ENCODE results near the gene TEX54. TPM values are rescaled to one million over a fixed set of nuclear protein-coding genes. Genes with fewer than 3 reads are reported as not detected.

Gene TEX54
- total and polyA plus RNA-seq, 2 experiments from 2014 or later = 1.8 TPM; not detected in 1

DNA sequence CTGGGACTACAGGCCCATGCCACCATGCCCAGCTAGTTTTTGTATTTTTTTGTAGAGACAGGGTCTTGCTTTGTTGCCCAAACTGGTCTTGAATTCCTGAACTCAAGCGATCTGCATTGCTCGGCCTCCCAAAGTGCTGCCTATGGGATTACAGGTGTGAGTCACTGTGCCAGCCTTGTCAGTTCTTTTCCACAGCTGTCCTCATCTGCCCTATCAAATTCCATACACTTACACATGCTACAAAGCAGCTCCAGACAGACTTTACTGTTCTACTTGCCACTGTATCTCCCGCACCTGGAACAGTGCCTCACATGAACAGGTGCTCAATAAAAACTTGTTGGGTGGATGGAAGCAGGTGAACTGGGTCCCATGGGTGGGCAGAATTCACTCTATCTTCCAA lies 9.0 kb downstream of the TEX54 start:
- Histone ChIP-seq H3K4me3 (no peak overlapping the region), H3K27me3 (no peaks in the 10 kb centered on the region), H3K27ac (no peak overlapping the region), H3K36me3 (replicated peaks; ENCODE audit: insufficient read depth, low read depth) (peaks cover 8% of the 10 kb centered on the region), H3K9me2 (replicated peaks; ENCODE audit: insufficient read depth) (no peaks in the 10 kb centered on the region), H3K4me1 (ENCODE audit: insufficient read depth) (no peaks in the 10 kb centered on the region), H3K9me3 (ENCODE audit: low read depth) (no peaks in the 10 kb centered on the region), H4K20me1 (ENCODE audit: insufficient read depth, poor library complexity, severe bottlenecking) (peaks cover 1% of the 10 kb centered on the region), H3K4me2 (no peak overlapping the region), H3K79me2 (peaks cover 25% of the 10 kb centered on the region), H2AFZ (no peak overlapping the region)
- TF ChIP-seq EZH2 (IDR thresholded peaks at IDR 0.05; ENCODE audit: borderline replicate concordance) = no peak
- TF ChIP-seq EZH2phosphoT487 (IDR thresholded peaks at IDR 0.05; ENCODE audit: low read depth, severe bottlenecking, unreplicated experiment) = no peak
- TF ChIP-seq, protein P1, sequence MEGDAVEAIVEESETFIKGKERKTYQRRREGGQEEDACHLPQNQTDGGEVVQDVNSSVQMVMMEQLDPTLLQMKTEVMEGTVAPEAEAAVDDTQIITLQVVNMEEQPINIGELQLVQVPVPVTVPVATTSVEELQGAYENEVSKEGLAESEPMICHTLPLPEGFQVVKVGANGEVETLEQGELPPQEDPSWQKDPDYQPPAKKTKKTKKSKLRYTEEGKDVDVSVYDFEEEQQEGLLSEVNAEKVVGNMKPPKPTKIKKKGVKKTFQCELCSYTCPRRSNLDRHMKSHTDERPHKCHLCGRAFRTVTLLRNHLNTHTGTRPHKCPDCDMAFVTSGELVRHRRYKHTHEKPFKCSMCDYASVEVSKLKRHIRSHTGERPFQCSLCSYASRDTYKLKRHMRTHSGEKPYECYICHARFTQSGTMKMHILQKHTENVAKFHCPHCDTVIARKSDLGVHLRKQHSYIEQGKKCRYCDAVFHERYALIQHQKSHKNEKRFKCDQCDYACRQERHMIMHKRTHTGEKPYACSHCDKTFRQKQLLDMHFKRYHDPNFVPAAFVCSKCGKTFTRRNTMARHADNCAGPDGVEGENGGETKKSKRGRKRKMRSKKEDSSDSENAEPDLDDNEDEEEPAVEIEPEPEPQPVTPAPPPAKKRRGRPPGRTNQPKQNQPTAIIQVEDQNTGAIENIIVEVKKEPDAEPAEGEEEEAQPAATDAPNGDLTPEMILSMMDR (IDR thresholded peaks at IDR 0.05; ENCODE audit: poor library complexity) = no peak
- DNase-seq (ENCODE audit: low spot score) = no peak
- WGBS (ENCODE audit: low lambda C conversion rate, missing lambda C conversion rate) = 98% methylated on average over 3 of the region's 3 CpGs

DNA sequence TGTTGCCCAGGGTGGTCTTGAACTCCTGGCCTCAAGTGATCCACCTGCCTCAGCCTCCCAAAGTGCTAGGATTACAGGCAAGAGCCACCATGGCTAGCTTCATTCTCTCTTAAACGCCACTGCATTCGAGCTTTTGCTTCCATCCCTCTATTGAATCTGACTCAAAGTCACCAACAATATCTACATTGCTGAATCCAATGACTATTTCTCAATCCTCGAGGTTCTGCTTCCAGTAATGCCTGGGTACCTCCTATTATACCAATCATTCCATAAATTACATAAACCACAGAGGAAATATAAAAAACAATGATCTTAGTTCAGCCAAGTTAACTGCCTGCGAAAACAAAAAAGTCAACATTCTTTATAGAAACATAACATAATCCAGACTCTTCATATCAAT lies 15.5 kb downstream of the TEX54 start:
- Histone ChIP-seq H4K20me1 (ENCODE audit: insufficient read depth, poor library complexity, severe bottlenecking) (no peaks in the 10 kb centered on the region), H3K27me3 (no peaks in the 10 kb centered on the region), H2AFZ (no peak overlapping the region), H3K4me2 (no peak overlapping the region), H3K27ac (no peak overlapping the region), H3K9me3 (ENCODE audit: low read depth) (no peaks in the 10 kb centered on the region), H3K9me2 (replicated peaks; ENCODE audit: insufficient read depth) (no peaks in the 10 kb centered on the region), H3K4me3 (no peak overlapping the region), H3K36me3 (replicated peaks; ENCODE audit: insufficient read depth, low read depth) (peaks cover 3% of the 10 kb centered on the region), H3K79me2 (no peaks in the 10 kb centered on the region), H3K4me1 (ENCODE audit: insufficient read depth) (no peaks in the 10 kb centered on the region)
- 96% methylated on average over 4 of the region's 4 CpGs for WGBS (ENCODE audit: low lambda C conversion rate, missing lambda C conversion rate)
- TF ChIP-seq EZH2phosphoT487 (IDR thresholded peaks at IDR 0.05; ENCODE audit: low read depth, severe bottlenecking, unreplicated experiment) (no peak), EZH2 (IDR thresholded peaks at IDR 0.05; ENCODE audit: borderline replicate concordance) (no peak)
- TF ChIP-seq, protein P1 (IDR thresholded peaks at IDR 0.05; ENCODE audit: poor library complexity) = no peak
- no peak for DNase-seq (ENCODE audit: low spot score)

DNA sequence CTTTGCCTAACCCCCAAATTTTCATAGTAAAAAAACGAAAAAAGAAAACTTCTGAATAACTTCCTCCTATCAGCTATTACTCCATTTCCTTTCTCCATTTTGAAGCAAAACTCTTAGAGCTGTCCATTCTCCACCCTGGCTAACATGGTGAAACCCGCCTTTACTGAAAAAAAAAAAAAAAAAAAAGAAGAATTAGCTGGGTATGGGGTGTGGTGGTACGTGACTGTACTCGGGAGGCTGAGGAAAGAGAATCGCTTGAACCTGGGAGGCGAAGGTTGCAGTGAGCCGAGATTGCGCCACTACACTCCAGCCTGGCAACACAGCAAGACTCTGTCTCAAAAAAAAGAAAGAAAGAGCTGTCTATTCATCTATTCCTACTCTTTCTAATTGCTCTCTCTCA lies 16.1 kb downstream of the TEX54 start:
- Histone ChIP-seq H2AFZ (no peak overlapping the region), H4K20me1 (ENCODE audit: insufficient read depth, poor library complexity, severe bottlenecking) (no peaks in the 10 kb centered on the region), H3K27me3 (no peaks in the 10 kb centered on the region), H3K27ac (no peak overlapping the region), H3K9me3 (ENCODE audit: low read depth) (no peaks in the 10 kb centered on the region), H3K4me1 (ENCODE audit: insufficient read depth) (no peaks in the 10 kb centered on the region), H3K4me2 (no peak overlapping the region), H3K36me3 (replicated peaks; ENCODE audit: insufficient read depth, low read depth) (peaks cover 3% of the 10 kb centered on the region), H3K79me2 (no peaks in the 10 kb centered on the region), H3K4me3 (no peak overlapping the region), H3K9me2 (replicated peaks; ENCODE audit: insufficient read depth) (no peaks in the 10 kb centered on the region)
- TF ChIP-seq EZH2 (IDR thresholded peaks at IDR 0.05; ENCODE audit: borderline replicate concordance) = no peak
- TF ChIP-seq, protein P1 (IDR thresholded peaks at IDR 0.05; ENCODE audit: poor library complexity) = no peak
- TF ChIP-seq EZH2phosphoT487 (IDR thresholded peaks at IDR 0.05; ENCODE audit: low read depth, severe bottlenecking, unreplicated experiment) = no peak
- WGBS (ENCODE audit: low lambda C conversion rate, missing lambda C conversion rate) = 95% methylated on average over 8 of the region's 8 CpGs
- DNase-seq (ENCODE audit: low spot score) = no peak

DNA sequence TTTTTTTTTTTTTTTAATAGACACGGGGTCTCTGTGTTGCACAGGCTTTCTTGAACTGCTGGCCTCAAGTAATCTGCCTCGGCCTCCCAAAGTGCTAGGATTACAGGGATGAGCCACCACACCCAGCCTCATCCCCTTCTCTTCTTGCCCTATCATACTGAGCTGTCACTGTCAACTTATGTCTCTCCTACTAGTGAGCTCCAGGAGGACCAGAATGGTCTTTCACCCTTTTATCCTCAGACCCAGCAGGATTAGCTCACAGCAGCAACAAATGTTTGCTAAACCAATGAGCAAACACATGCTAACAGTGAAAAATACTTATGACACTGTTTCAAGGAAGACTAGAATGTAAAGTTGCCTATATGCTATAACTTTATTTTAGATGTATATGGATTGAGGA lies 21.0 kb downstream of the TEX54 start:
- Histone ChIP-seq H3K4me2 (no peak overlapping the region), H3K9me3 (ENCODE audit: low read depth) (no peaks in the 10 kb centered on the region), H2AFZ (no peak overlapping the region), H3K27me3 (no peaks in the 10 kb centered on the region), H3K4me3 (no peak overlapping the region), H3K36me3 (replicated peaks; ENCODE audit: insufficient read depth, low read depth) (no peaks in the 10 kb centered on the region), H3K9me2 (replicated peaks; ENCODE audit: insufficient read depth) (no peaks in the 10 kb centered on the region), H4K20me1 (ENCODE audit: insufficient read depth, poor library complexity, severe bottlenecking) (no peaks in the 10 kb centered on the region), H3K4me1 (ENCODE audit: insufficient read depth) (peaks cover 2% of the 10 kb centered on the region), H3K27ac (no peak overlapping the region), H3K79me2 (no peaks in the 10 kb centered on the region)
- WGBS (ENCODE audit: low lambda C conversion rate, missing lambda C conversion rate) = 69% methylated on average over 2 of the region's 2 CpGs
- no peak for TF ChIP-seq EZH2 (IDR thresholded peaks at IDR 0.05; ENCODE audit: borderline replicate concordance)
- no peak for DNase-seq (ENCODE audit: low spot score)
